ENCODE results near the gene CD59.

DNA sequence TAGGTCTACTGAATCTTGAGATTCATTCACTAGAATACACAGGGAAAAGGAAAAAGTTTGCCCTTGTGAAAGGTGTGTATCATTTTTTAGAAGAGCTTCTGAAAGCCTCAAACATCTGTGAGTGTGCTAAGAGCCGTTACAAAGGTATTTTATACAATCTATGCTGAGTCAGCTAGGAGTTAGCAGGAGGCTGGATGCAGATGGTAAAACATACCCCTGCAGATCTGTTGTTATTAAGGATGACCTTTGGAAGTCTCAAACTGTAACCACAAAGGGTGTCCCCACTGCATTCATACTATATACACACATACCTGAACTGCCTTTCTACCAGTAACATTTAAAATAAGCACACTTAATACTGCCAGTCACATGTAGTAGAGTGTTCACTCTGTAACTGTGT is 27.2 kb downstream of the CD59 start:
- TF ChIP-seq, protein P1, sequence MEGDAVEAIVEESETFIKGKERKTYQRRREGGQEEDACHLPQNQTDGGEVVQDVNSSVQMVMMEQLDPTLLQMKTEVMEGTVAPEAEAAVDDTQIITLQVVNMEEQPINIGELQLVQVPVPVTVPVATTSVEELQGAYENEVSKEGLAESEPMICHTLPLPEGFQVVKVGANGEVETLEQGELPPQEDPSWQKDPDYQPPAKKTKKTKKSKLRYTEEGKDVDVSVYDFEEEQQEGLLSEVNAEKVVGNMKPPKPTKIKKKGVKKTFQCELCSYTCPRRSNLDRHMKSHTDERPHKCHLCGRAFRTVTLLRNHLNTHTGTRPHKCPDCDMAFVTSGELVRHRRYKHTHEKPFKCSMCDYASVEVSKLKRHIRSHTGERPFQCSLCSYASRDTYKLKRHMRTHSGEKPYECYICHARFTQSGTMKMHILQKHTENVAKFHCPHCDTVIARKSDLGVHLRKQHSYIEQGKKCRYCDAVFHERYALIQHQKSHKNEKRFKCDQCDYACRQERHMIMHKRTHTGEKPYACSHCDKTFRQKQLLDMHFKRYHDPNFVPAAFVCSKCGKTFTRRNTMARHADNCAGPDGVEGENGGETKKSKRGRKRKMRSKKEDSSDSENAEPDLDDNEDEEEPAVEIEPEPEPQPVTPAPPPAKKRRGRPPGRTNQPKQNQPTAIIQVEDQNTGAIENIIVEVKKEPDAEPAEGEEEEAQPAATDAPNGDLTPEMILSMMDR (IDR thresholded peaks at IDR 0.05), result no peak
- TF ChIP-seq RFX5 (IDR thresholded peaks at IDR 0.05) (no peak), MAZ (IDR thresholded peaks at IDR 0.05; ENCODE audit: borderline replicate concordance, low read depth, low read length) (no peak), POLR2A (IDR thresholded peaks at IDR 0.05; ENCODE audit: low read length) (no peak), CHD4 (IDR thresholded peaks at IDR 0.05; ENCODE audit: borderline replicate concordance) (no peak), NR3C1 (IDR thresholded peaks at IDR 0.05) (no peak), POLR2AphosphoS2 (conservative IDR thresholded peaks at IDR 0.05; ENCODE audit: low read length) (no peak), GATA3 (IDR thresholded peaks at IDR 0.05; ENCODE audit: borderline replicate concordance) (no peak), EP300 (IDR thresholded peaks at IDR 0.05) (no peak)
- TF ChIP-seq, protein P2, sequence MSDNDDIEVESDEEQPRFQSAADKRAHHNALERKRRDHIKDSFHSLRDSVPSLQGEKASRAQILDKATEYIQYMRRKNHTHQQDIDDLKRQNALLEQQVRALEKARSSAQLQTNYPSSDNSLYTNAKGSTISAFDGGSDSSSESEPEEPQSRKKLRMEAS (IDR thresholded peaks at IDR 0.05), result no peak
- TF ChIP-seq, protein P3, sequence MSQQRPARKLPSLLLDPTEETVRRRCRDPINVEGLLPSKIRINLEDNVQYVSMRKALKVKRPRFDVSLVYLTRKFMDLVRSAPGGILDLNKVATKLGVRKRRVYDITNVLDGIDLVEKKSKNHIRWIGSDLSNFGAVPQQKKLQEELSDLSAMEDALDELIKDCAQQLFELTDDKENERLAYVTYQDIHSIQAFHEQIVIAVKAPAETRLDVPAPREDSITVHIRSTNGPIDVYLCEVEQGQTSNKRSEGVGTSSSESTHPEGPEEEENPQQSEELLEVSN (IDR thresholded peaks at IDR 0.05; ENCODE audit: borderline replicate concordance, low read depth), result no peak
- TF ChIP-seq, protein P4, sequence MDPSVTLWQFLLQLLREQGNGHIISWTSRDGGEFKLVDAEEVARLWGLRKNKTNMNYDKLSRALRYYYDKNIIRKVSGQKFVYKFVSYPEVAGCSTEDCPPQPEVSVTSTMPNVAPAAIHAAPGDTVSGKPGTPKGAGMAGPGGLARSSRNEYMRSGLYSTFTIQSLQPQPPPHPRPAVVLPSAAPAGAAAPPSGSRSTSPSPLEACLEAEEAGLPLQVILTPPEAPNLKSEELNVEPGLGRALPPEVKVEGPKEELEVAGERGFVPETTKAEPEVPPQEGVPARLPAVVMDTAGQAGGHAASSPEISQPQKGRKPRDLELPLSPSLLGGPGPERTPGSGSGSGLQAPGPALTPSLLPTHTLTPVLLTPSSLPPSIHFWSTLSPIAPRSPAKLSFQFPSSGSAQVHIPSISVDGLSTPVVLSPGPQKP (IDR thresholded peaks at IDR 0.05; ENCODE audit: low read depth, low read length), result no peak

Measured in A549 (cell line).